ENCODE measurements around the gene DYDC2.
A peak's percentile ranks its signal among the peaks of the same experiment; 100 is the strongest.

The DYDC2 gene

GRCh38 chr10:80372675-80373074, 16.1 kb downstream of the DYDC2 start:
- DNase-seq: no peak

- no peak for DNase-seq
Observed at GRCh38 chr10:80373502-80373901, 16.9 kb downstream of the DYDC2 start.

GRCh38 chr10:80379701-80380100, 23.1 kb downstream of the DYDC2 start:
- no peak for DNase-seq

GRCh38 chr10:80380185-80380584, 23.6 kb downstream of the DYDC2 start:
- no peak for DNase-seq

- DNase-seq: peak; percentile 34
Observed at GRCh38 chr10:80382989-80383388, 26.4 kb downstream of the DYDC2 start.

GRCh38 chr10:80390740-80391139, 34.2 kb downstream of the DYDC2 start:
- no peak for DNase-seq

GRCh38 chr10:80392250-80392649, 35.7 kb downstream of the DYDC2 start:
- DNase-seq: no peak

GRCh38 chr10:80394358-80394916, 37.9 kb downstream of the DYDC2 start:
- DNase-seq: no peak

- DNase-seq: no peak
Observed at GRCh38 chr10:80397014-80397413, 40.4 kb downstream of the DYDC2 start.

GRCh38 chr10:80400136-80400804, 43.7 kb downstream of the DYDC2 start:
- DNase-seq: no peak

DNA sequence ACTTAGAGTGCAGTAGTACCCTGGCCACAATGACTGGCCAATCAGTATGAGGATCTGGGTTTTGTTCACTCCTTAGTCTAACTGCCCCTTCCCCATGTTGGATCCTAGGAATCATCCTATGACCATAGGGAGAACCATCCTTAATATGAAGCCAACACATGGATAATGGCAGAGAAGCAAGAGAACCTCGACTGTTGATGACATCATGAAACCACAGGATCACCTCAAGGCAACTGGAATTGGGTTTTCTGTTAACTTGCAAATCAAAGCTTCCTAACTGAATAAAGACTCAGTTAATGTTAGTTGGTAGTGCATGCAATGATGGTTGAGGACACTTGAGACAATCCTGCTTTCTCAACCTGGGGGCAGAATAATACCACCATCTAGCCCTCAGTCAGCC, 48.5 kb downstream of the DYDC2 start:
- no peak for DNase-seq

GRCh38 chr10:80405626-80406025, 49.0 kb downstream of the DYDC2 start:
- DNase-seq: no peak

GRCh38 chr10:80406204-80406603, 49.6 kb downstream of the DYDC2 start:
- DNase-seq: no peak

DNA sequence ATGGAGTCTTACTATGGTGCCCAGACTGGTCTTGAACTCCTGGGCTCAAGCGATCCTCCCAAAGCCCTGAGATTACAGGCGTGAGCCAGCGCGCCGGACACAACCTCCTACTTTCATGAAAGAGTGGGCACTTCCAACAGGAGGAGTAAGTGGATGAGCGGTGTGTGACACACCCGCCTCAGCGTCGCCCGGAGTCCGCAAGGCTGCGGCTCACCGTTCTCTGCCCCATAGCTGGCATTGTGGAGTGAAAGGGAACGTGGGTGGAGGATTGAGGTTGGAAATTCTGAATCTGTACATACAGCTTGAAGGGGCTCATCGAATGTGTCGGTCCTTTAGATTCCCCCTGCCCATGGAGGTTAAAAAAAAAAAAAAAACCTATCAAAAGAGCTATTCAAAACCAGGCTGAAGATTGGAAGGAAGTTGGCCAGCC, 51.2 kb downstream of the DYDC2 start:
- DNase-seq: peak; percentile 61

DNA sequence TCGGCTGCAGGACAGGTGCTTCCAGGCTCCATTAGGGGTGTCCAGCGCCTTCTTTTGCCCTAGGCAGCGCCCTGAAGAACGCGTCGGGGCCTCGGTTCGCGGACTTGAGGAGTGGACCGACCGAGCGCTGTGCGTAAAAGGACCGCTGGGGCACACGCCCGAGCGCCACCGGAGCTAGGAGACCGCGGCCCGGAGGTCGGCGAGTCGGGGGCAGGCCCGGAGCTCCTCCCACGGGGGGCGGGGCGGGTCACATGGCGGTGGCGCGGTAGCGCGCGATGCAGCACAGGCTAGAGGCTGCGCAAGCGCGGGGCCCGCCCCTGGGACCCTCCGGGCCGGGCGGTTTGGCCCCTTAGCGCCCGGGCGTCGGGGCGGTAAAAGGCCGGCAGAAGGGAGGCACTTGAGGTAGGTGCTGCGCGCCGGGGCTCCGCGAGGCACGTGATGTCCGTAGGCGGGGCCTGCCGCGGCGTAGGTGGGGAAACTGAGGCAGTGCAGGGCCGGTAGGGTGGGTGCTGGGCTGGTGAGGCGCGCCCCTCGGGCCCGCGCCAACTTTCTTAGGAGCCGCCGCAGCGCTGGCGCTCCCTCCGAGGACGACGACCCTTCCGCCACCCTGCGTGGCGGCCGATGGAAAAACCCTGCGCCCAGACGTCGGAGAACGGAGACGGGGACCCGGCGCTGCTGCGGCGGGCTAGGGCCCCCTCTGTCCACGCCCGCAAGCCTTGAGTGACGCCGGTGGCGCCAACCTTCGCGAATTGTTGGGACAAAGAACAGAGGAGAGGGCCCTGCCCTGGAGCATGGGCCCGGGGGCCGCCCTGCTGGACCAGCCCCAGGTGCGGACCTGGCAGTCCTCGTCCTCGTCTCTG, 51.9 kb downstream of the DYDC2 start, which contains the start of gene PRXL2A:
Gene PRXL2A, plus strand, starts transcription at position 310 of the 860 bp plus-strand sequence. CDS start 11,917 bp downstream, outside the sequence.
- DNase-seq: peak; percentile 82

DNA sequence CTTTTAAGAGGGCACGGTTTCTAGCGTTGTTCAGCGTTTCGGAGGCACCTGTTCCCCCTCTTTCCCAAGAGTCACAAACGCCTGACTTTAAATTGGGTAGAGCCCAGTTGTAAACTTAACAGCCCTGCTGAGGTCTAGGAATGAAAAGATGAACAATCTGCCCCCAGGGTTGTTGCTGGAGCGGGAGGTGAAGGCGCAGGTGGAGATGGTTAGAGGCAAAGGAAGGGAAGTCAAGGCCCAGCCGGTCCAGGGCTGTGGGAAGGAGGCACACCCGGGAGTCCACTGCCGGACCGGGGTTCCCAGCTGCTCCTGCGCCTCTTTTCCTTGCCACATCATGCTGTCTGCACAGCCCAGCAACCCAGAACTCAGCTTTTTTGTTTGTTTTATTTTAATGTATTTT, 52.5 kb downstream of the DYDC2 start:
- DNase-seq: no peak

DNA sequence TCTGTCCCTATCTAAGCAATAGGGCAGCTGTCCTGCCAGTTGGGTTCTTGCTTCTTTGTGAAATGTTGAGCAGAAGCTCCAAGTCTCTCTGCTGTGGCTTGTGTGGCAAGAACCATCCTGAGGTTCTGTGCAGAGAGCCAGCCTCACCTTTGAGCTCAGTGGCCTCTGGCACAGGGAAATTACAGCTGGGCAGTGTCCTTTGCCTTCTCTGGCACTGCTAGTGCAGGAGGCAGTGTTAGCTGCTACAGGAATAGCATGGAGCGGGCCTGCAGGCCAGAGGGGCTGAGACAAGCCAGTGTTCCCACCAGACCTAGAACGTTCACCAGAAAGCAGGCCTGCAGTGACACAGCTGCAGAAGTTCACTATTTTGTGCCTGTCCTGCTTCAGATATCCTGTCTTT, 53.5 kb downstream of the DYDC2 start:
- no peak for DNase-seq

GRCh38 chr10:80410578-80411145, 54.1 kb downstream of the DYDC2 start:
- DNase-seq: no peak

DNA sequence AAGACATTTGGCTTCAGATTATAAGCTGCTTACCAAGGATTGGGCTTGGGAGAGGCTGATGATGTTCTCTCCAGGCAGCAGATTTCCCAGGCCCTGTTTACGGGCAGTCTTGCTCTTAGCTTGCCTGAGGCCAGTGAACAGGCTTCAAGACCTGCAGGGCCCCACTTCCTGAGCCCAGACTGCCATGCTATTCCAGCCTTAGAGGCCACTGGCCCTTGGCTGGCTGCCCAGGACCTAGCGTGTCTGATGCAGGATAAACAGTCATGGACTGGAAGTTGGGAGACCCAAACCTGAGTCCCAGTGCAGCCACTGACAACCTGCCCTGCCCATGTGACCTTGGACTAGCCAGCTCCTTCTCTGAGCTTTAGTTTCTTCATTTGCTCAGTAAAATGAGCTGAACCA, 54.7 kb downstream of the DYDC2 start:
- DNase-seq: no peak

DNA sequence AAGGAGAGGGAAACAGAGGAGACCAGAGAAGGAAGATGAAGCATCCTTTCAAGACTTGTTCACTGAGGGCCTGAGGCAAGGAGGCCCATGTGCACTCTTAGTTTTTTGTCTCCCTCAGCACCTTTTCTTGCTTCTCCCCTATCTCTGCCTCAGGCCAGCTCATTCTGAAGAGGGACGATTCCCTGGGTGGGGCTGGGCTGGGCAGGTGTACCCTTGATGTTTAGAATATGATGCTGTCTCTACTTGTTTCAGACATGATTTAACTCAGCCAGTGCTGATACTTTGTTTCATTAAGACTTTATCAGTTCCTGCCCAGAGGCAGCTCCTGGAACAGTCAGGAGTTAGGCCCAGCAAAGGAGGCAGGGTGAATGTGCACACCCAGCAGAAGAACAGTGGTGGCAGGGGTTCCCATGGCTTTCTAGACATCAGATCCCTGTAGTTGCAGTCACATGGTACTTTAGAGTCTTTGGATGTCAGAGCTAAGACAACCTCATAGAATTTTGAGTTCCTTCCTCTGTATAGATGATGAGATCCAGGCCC, 55.2 kb downstream of the DYDC2 start:
- no peak for DNase-seq

GRCh38 chr10:80412486-80412885, 55.9 kb downstream of the DYDC2 start:
- DNase-seq: no peak

GRCh38 chr10:80413271-80413996, 56.9 kb downstream of the DYDC2 start:
- no peak for DNase-seq
